Colonic mucosa (tissue), 4 donors: Measurements from ENCODE around the gene HDAC1. TPM values are rescaled to one million over a fixed set of nuclear protein-coding genes. Genes with fewer than 3 reads are reported as not detected.

ENCODE experiments used
- DNase-seq: peaks from one replicate; pipeline ENCODE4 v3.0.0-alpha.2; 2020
- H3K27ac ChIP-seq: fragments of 200-600 bp; one replicate; pipeline ENCODE4 v1.8.0; 2021
- H3K27me3 ChIP-seq: fragments of 200-600 bp; one replicate; pipeline ENCODE4 v1.8.0; 2021
- H3K36me3 ChIP-seq: fragments of 200-600 bp; one replicate; pipeline ENCODE4 v1.8.0; 2021
- H3K4me1 ChIP-seq: fragments of 200-600 bp; one replicate; pipeline ENCODE4 v1.8.0; 2021; ENCODE audit warnings: mild to moderate bottlenecking
- H3K4me3 ChIP-seq: fragments of 200-600 bp; one replicate; pipeline ENCODE4 v1.8.0; 2021
- H3K9ac ChIP-seq, 2 donors: one replicate each; pipeline ENCODE4 v1.7.0; 2013; ENCODE audit warnings: control low read depth in 2 of 2, low read depth in 2 of 2, low read length in 2 of 2
- H3K9me3 ChIP-seq: fragments of 200-600 bp; one replicate; pipeline ENCODE4 v1.8.0; 2021
- CTCF ChIP-seq: fragments of 200-600 bp; IDR thresholded peaks from one replicate; pipeline ENCODE4 v1.8.0; 2022; ENCODE audit warnings: antibody characterized with exemption, mild to moderate bottlenecking
- intact Hi-C: fragments of 100-400 bp; cut with DNase I; formaldehyde crosslinking; loops from one replicate; pipeline ENCODE4 v1.14.1; 2022
- total RNA-seq, 2 donors: library from RNA; stranded (reverse); fragmentation: NEBNext Ultra II Directional in 1 of 2; extraction: Animal tissue kit (Norgen Biotek cat#: 25700) in 1 of 2; gene quantifications; one replicate each; pipeline ENCODE4 v1.2.1, GENCODE V29; 2021
- donor health status: healthy.
- donor health status: DM: no; HTN: no; CAD: no.
- donor health status: DM: no; HTN: no; CAD: no.

HDAC1 gene
- total RNA-seq, 2 donors from 2014 or later, result 226 to 291 TPM

- no peak for TF ChIP-seq CTCF
- Histone ChIP-seq H3K27me3 (no peaks in the 10 kb centered on the region), H3K9ac (no peak overlapping the region), H3K27ac (no peak overlapping the region), H3K4me1 (no peaks in the 10 kb centered on the region), H3K36me3 (peaks cover 22% of the 10 kb centered on the region), H3K9me3 (no peaks in the 10 kb centered on the region), H3K4me3 (no peak overlapping the region)
- no peak for DNase-seq
- intact Hi-C loops, result no loop called here
Observed at GRCh38 chr1:32367912-32368635, 76.2 kb downstream of the HDAC1 start.

DNA sequence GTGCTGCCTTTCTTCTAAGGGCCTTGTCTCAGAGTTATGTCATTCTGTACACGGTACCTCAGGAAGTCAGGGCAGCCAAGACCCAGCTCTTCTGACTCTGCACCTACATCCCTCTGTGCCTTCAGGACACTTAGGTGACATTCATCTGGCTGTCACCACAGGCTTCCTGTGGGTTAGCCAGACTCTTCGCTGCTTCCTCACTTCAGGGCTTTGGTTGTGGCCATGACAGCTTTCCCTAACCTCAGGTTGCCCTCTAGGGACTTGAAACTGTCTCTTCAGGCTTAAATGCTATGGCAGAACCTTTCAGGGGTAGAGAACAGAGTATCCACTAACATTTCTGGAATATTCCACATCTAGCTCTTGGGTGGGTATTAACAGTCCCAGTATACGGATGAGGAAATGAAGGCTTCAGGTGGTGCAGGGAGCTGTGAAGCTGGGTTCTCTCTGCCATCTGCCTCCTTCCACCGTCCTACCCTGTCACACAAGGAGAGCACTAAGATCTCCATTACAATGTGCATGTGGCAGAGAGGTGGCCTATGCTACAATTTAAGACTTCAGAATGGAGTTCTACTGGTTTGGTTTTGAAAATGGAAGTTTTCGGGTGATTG is 80.4 kb downstream of the HDAC1 start:
- intact Hi-C loops, result no loop called here
- no peak for DNase-seq
- no peak for TF ChIP-seq CTCF

DNA sequence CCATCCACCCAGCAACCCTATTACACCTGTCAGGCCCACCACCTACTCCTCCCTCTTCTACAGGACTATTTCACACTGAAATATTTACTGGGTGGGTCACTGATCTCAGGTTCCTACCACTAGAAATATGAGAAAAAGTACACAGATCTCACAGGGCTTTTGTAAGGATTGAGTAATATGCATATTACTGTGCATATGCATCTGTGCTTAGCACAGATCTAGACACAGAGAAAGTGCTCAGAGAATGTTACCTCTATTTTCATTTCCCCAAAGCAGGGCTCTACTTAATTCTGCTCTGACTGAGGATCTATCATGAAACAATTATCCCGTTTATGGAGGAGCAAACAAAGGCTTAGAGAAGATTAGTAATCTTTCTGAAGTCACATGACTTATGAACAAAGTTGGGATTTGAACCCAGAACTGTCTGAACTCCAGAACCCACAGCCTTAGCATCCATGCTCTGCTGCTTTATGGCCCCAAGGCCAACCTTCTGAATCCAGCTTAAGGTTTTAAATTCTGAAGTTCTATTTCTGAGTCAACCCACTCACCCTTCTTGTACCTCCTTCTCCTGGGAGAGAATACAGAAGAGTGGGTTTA is 82.2 kb downstream of the HDAC1 start:
- H3K9me3 ChIP-seq, result no peaks in the 10 kb centered on the region
- H3K9ac ChIP-seq, result no peak overlapping the region
- no peaks in the 10 kb centered on the region for H3K27me3 ChIP-seq
- no peak overlapping the region for H3K27ac ChIP-seq
- H3K36me3 ChIP-seq, result peaks cover 10% of the 10 kb centered on the region
- no peak for DNase-seq
- no peak for TF ChIP-seq CTCF
- H3K4me1 ChIP-seq, result no peaks in the 10 kb centered on the region
- intact Hi-C loops, result no loop called here
- no peak overlapping the region for H3K4me3 ChIP-seq

More for the DNA sequence above, 80.4 kb downstream of the HDAC1 start:
- Histone ChIP-seq H3K27me3 (no peaks in the 10 kb centered on the region), H3K27ac (no peak overlapping the region), H3K9ac (no peak overlapping the region), H3K4me3 (no peak overlapping the region), H3K4me1 (no peaks in the 10 kb centered on the region), H3K9me3 (no peaks in the 10 kb centered on the region), H3K36me3 (peaks cover 23% of the 10 kb centered on the region)

- H3K36me3 ChIP-seq, result peaks cover 14% of the 10 kb centered on the region
- no peak overlapping the region for H3K4me3 ChIP-seq
- H3K4me1 ChIP-seq, result no peaks in the 10 kb centered on the region
- no peak for DNase-seq
- intact Hi-C loops, result no loop called here
- TF ChIP-seq CTCF, result no peak
- H3K9me3 ChIP-seq, result no peaks in the 10 kb centered on the region
- no peak overlapping the region for H3K9ac ChIP-seq
- no peaks in the 10 kb centered on the region for H3K27me3 ChIP-seq
- H3K27ac ChIP-seq, result no peak overlapping the region
Observed at GRCh38 chr1:32376199-32376598, 84.3 kb downstream of the HDAC1 start.

- H3K9ac ChIP-seq, result no peak overlapping the region
- intact Hi-C loops, result no loop called here
- no peaks in the 10 kb centered on the region for H3K4me1 ChIP-seq
- H3K36me3 ChIP-seq, result peaks cover 14% of the 10 kb centered on the region
- H3K27ac ChIP-seq, result no peak overlapping the region
- no peak for DNase-seq
- H3K27me3 ChIP-seq, result no peaks in the 10 kb centered on the region
- no peak overlapping the region for H3K4me3 ChIP-seq
- no peaks in the 10 kb centered on the region for H3K9me3 ChIP-seq
- TF ChIP-seq CTCF, result no peak
Observed at GRCh38 chr1:32377541-32378220, 85.8 kb downstream of the HDAC1 start.
